MV-4-11 (cell line): ENCODE results near the gene CRIP2.

ENCODE experiments used
- DNase-seq: peaks from one replicate; lab custom pipeline; 2025; lab: John Stamatoyannopoulos, UW

Gene CRIP2

DNA sequence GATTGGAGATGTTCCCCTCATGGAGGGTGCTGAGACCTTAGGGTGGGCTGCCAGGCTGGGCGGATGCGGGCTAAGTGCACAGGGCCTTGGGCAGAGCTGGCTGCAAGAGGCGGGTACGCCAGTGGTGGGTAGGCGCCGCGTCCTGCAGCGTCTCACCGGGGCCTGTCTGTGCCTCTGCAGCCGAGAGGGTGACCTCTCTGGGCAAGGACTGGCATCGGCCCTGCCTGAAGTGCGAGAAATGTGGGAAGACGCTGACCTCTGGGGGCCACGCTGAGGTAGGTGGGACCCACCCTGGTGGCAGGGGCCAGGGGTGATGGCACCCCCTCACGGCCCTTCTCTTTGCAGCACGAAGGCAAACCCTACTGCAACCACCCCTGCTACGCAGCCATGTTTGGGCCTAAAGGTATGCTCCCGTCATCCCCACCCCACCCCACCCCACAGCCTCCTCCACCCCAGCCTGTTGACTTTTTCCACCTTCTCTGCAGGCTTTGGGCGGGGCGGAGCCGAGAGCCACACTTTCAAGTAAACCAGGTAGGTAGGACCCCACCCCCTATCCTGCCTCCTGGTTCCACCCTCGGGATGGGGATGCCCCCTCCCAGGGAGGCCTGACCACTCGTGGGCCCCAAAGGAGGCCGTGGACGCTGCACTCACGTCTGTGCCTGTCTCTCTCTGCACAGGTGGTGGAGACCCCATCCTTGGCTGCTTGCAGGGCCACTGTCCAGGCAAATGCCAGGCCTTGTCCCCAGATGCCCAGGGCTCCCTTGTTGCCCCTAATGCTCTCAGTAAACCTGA lies 13.6 kb downstream of the CRIP2 start:
- peak; percentile 37 for DNase-seq

GRCh38 chr14:105488781-105489541 lies 14.3 kb downstream of the CRIP2 start:
- no peak for DNase-seq

DNA sequence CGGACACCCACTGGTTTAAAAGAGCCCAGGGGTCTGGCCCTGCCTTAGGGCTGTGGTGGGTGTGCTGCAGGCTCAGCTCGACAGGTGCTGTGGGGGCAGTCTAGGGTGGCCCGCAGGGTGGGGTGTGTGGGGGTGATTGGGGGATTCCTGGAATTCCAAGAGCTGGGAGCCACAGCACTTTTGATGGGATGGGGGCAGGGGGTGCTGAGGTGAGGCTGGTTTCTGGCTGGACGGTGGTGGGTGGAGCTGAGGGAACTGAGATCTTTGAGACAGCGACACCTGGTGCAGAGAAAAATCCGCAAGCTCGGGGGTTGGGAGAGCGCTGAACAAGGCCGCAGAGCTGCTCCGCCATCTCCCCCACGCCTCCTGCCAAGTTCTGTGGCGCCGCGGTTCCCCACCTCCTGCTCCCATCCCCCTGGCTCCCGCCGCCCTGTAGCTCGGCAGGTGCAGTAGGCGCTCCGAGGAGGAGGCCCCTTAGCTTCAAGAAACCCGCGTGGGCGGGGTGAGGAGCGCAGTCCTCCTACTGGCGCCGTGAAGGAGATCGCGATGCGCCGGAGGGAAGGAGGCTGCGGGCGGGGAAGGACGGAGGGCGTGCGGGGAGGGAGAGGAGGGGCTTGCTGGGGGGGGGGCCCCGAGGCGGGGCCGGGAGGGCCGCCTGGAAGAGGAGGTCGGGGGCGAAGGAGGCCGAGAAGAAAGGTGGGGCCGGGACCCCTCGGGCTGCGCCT lies 15.1 kb downstream of the CRIP2 start:
- DNase-seq = peak; percentile 74

DNA sequence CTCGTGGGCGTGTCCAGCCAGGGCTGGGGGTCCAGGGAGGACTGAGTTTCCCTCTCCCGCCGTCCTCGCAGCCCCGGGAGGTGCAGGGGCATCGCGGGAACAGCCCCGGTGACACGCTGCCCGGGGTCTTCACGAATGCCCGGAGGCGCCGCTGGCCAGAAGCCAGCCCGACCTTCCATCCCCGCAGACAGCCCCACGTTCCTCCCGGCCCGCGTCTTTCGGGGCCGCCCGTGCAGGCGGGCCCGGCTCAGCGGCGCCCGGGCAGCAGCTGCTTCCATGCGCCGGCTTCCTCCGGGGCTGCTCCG lies 15.6 kb downstream of the CRIP2 start:
- no peak for DNase-seq

DNA sequence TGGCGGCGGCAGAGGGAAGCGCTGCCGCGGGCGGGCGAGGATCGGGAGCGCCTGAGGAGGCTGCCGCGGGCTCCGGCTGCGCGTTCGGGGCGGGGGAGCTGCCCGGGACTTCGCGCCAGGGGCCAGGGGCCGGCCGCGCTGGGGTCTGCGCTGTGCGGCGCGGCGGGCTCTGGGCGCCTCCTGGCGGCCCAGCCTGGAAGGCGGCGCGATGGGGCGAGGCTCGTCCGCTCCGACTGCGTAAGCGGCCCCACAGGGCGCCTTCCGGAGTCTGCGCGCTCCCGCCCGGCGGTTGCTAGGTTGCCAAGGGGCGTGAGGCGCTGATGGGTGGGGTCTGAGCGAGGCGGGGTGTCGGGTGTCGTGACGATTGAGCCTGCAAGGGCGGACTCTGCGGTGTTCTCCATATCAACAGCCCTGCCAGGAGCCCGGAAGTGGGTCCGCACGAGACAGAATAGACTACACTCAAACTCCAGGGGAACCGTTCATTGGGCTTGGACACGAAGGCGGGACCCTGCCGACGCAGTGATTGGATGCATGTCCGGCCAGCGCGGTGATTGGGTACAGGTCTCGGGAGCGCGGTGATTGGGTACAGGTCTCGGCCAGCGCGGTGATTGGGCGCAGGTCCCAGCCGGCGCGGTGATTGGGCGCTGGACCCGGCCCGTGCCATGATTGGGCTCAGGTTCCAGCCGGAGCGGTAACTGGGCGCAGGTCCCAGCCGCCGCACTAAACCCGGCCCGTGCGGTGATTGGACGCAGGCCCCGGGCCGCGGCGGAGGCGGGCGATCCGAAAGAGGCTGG lies 16.1 kb downstream of the CRIP2 start, which contains the start of gene TEDC1:
TEDC1 (plus strand) TSS at position 675 of the 794 bp plus-strand sequence. CDS start 130 bp downstream, outside the sequence.
- peak; percentile 100 for DNase-seq

GRCh38 chr14:105491366-105491973 lies 16.8 kb downstream of the CRIP2 start:
- peak; percentile 79 for DNase-seq

DNA sequence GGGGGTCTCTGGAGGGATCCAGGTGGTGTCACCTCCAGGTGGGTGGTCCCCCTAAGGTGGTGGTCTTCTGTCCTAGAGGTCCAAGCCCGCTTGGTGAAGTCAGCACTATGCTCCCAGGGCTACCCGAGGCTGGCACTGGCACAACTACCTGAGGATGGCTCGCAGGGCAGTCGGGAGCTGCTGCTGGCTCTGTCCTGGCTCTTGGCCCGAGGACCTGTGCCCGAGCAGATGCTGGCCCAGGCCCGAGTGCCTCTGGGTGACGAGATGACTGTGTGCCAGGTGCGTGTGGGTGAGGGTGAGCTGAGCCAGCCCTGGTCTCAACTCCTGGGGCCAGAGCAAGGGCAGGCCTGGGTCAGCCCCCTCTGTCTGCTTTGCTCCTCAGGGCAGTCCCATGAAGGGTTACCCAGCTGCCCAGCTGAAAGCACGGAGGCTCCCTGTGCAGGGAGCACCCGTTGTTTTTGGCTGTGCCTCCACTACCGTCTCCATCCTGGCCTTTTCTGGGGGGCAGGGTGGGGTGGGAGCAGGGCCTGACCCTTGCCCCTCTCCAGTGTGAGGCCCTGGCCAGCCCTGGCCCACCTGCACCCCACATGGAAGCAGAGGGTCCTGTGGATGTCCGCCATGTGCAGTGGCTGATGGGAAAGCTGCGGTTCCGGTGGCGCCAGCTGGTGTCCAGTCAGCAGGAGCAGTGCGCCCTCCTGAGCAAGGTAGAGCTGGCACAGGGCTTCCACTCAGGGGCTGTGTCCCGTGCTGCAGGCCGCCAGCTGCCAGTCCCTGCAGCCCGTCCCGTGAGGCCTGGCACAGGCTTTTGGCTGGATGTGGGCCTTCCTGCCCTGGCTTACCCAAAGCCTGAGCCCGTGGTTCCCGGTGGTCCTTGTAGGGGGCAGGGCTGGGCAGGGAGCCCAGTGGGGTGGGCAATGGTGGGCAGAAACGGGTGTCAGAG lies 17.7 kb downstream of the CRIP2 start:
- DNase-seq = no peak

DNA sequence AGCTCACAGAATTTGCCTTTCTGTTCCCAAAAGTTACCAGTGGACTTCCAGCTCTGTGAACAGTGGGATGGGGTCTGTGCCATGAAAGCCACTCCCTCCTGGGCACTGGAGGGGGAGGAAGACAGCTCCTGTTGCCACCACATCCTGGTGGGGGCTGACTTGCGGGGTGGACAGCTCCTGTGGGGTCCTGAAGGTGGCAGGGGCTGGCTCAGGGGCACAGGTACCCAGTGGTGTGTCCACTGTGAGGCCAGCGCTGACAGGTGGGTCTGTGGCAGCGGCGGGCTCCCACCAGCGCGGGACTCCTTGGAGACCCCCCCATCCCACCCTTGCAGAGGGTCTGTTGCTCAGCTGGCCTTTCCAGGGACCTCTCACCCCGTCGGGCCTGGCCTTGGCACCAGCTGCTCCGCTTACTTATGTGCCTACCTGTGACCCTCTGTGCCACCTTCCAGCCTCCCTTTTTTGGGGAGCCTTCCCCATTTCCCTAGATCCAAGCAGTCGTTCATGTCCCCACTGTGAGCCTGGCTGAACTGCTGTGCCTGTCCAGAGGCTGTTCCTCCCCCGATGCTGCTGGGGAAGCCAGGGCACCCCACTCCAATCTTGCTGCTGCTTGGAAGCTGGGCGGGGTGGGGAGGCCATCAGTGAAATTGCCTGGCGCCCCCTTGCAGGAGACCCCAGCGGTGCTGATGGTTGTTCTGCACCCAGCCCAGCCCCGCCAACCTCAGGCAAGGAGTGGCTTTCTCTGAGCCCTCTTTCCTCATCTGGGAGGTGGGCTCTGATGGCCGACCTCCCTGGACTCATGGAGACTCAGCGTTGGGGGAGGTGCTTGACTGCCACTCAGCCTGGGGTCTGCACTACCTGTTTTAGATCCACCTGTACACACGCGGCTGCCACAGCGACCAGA lies 18.6 kb downstream of the CRIP2 start:
- no peak for DNase-seq

GRCh38 chr14:105493921-105494605 lies 19.4 kb downstream of the CRIP2 start:
- DNase-seq = no peak

GRCh38 chr14:105494606-105494929 lies 19.9 kb downstream of the CRIP2 start:
- no peak for DNase-seq

- DNase-seq = no peak
Observed at GRCh38 chr14:105495101-105495989, 20.7 kb downstream of the CRIP2 start.

DNA sequence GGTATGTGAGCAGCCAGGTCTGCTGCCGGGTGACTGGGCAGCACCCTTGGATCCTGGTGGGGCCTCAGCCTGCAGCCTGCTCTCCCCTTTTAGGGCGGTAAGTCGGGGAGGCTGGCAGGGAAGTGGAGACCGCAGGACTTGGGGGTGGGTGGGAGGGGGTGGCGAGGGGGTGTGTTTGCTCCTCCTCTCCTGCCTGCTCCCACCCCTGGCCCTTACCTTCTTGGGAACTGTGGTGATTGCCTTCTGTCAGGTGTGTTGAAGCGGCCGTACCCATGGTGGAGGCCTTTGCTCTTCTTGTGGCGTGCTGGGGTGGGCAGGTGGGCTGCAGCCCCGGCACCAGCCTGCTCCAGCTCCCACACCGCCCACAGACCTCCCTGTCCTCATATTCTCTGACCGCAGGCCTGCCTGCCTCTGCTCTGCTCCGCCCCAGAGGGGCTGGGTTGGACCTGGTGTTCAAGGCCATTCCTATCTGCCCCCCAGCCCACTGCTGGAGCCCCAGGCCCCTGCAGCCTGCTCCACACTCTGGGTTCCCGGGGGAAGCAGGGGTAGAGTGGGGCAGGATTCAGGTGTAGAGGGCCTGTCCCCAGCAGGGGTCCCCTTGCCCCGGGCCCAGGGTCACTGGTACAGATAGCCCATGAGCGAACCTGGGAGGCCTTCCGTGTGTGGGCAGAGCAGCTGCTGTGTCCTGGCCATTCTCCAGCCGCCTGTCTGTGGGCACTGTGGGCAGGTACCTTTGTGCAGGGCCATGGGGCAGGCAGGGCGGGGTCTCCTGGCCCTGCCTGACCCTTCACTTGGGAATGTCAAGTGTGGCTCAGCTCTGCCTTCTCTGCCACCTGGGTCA lies 21.6 kb downstream of the CRIP2 start:
- DNase-seq = no peak

GRCh38 chr14:105496831-105497591 lies 22.4 kb downstream of the CRIP2 start:
- no peak for DNase-seq

DNA sequence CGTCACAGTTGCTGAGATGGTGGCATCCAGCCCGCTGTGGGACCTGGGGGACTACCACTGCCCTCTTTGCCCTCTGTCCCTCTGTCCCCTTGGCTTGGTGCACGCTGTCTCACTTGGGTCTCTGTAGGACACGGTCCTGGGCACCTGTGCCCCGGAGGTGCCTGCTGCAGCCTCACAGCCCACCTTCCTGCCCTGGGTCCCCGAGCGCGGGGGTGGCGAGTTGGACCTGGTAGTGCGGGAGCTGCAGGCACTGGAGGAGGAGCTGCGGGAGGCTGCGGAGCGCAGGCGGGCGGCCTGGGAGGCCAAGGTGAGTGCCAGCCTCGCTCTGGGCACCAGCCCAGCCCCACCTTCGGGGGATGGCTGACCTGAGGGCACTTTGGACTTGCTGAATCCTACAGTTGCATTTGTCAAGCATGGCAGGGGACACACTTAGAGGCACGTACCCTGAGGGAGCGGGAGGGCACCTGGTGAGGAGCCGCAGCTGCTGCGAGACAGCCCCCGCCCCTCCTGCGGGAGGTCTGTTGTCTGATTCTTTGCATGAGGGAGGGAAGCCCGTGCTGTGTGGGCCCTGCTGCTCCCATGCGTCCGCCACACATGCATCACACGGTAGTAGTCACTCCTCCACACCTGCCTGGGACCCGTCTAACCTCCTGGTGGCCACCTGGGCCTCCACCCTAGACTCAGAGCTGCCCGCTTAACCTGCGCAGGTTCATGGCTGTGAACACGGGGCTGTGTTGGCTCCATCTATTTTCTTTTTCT lies 23.2 kb downstream of the CRIP2 start:
- DNase-seq = no peak
